HEK293 (cell line): Measurements from ENCODE around the gene C19orf25.

Source experiments
- CTCF ChIA-PET: fragments of 350-600 bp; formaldehyde crosslinking; extraction: SDS; loops from one replicate; lab custom pipeline; 2021; ENCODE audit warnings: antibody characterized with exemption; lab: Yijun Ruan, JAX
- POLR2A ChIA-PET: fragments of 300-600 bp; formaldehyde crosslinking; extraction: SDS; loops from one replicate; lab custom pipeline; 2020; ENCODE audit warnings: antibody characterized with exemption, inconsistent platforms; lab: Yijun Ruan, JAX
- H3K27ac ChIP-seq: fragments of 200-500 bp; sonication (Bioruptor generic); 2 replicates; pipeline ENCODE4 v1.5.1; 2014; ENCODE audit warnings: low read depth, low read length, control low read depth, inconsistent platforms; ENCODE audit errors: extremely low read depth
- H3K36me3 ChIP-seq, 2 experiments: fragments of 200-500 bp in 1 of 2; sonication (Bioruptor generic) in 1 of 2; 1 replicate in 1 of 2; 2 replicates in 1 of 2; pipeline ENCODE4 v1.5.1; 2014 to 2017; ENCODE audit warnings: inconsistent platforms in 2 of 2, low read length in 2 of 2; ENCODE audit not compliant: control insufficient read depth in 2 of 2, insufficient read depth in 1 of 2
- H3K4me1 ChIP-seq: fragments of 200-500 bp; sonication (Bioruptor generic); 2 replicates; pipeline ENCODE4 v1.5.1; 2014; ENCODE audit warnings: mild to moderate bottlenecking, low read length, inconsistent platforms; ENCODE audit not compliant: control insufficient read depth, insufficient read depth
- H3K4me3 ChIP-seq: 2 replicates; pipeline ENCODE4 v1.5.1; 2011; ENCODE audit warnings: low read depth, mild to moderate bottlenecking, control low read depth, low read length, moderate library complexity
- H3K9me3 ChIP-seq: fragments of 200-500 bp; sonication (Bioruptor generic); 2 replicates; pipeline ENCODE4 v1.5.1; 2014; ENCODE audit warnings: low read depth, low read length, inconsistent platforms; ENCODE audit not compliant: control insufficient read depth, insufficient read depth
- BCL11A ChIP-seq: fragments of 450-650 bp; formaldehyde crosslinking; IDR thresholded peaks from 2 replicates; pipeline ENCODE4 v1.5.1; 2016; ENCODE audit warnings: low read depth, missing biosample characterization, missing genetic modification characterization
- KLF1 ChIP-seq: fragments of 450-650 bp; formaldehyde crosslinking; IDR thresholded peaks from 2 replicates; pipeline ENCODE4 v1.5.1; 2016; ENCODE audit warnings: missing biosample characterization, missing genetic modification characterization
- KLF10 ChIP-seq: fragments of 450-650 bp; IDR thresholded peaks from 2 replicates; pipeline ENCODE4 v1.5.1; 2018; ENCODE audit warnings: missing biosample characterization, mild to moderate bottlenecking, missing genetic modification characterization
- OSR2 ChIP-seq: fragments of 450-650 bp; formaldehyde crosslinking; IDR thresholded peaks from 2 replicates; pipeline ENCODE4 v1.5.1; 2016; ENCODE audit warnings: missing biosample characterization, missing genetic modification characterization
- REPIN1 ChIP-seq: fragments of 450-650 bp; formaldehyde crosslinking; IDR thresholded peaks from 2 replicates; pipeline ENCODE4 v1.5.1; 2017; ENCODE audit warnings: missing biosample characterization, missing genetic modification characterization, low read depth
- TRIM28 ChIP-seq: IDR thresholded peaks from 2 replicates; pipeline ENCODE4 v1.6.1; 2011; ENCODE audit warnings: low read length, control low read depth, borderline replicate concordance
- WT1 ChIP-seq: fragments of 450-650 bp; formaldehyde crosslinking; IDR thresholded peaks from 2 replicates; pipeline ENCODE4 v1.5.1; 2016; ENCODE audit warnings: missing biosample characterization, missing genetic modification characterization
- ZBTB8A ChIP-seq: fragments of 450-650 bp; formaldehyde crosslinking; IDR thresholded peaks from 2 replicates; pipeline ENCODE4 v1.5.1; 2016; ENCODE audit warnings: missing biosample characterization, missing genetic modification characterization
- ZNF121 ChIP-seq: fragments of 450-650 bp; formaldehyde crosslinking; IDR thresholded peaks from 2 replicates; pipeline ENCODE4 v1.5.1; 2016; ENCODE audit warnings: missing biosample characterization, missing genetic modification characterization
- ZNF146 ChIP-seq: fragments of 450-650 bp; formaldehyde crosslinking; IDR thresholded peaks from 2 replicates; pipeline ENCODE4 v1.5.1; 2016; ENCODE audit warnings: missing biosample characterization, missing genetic modification characterization
- ZNF23 ChIP-seq: fragments of 450-650 bp; formaldehyde crosslinking; IDR thresholded peaks from 2 replicates; pipeline ENCODE4 v1.5.1; 2016; ENCODE audit warnings: missing biosample characterization, missing genetic modification characterization, borderline replicate concordance
- ZNF266 ChIP-seq: fragments of 450-650 bp; formaldehyde crosslinking; IDR thresholded peaks from 2 replicates; pipeline ENCODE4 v1.5.1; 2016; ENCODE audit warnings: missing biosample characterization, missing genetic modification characterization, low read depth
- ZNF292 ChIP-seq: fragments of 450-650 bp; formaldehyde crosslinking; IDR thresholded peaks from 2 replicates; pipeline ENCODE4 v1.5.1; 2016; ENCODE audit warnings: low read depth, missing biosample characterization, missing genetic modification characterization, borderline replicate concordance
- ZNF366 ChIP-seq: fragments of 450-650 bp; formaldehyde crosslinking; conservative IDR thresholded peaks from 2 replicates; pipeline ENCODE4 v1.5.1; 2016; ENCODE audit warnings: missing biosample characterization, missing genetic modification characterization
- ZNF473 ChIP-seq: fragments of 450-650 bp; formaldehyde crosslinking; IDR thresholded peaks from 2 replicates; pipeline ENCODE4 v1.5.1; 2017; ENCODE audit warnings: missing biosample characterization, missing genetic modification characterization
- ZNF48 ChIP-seq: fragments of 450-650 bp; formaldehyde crosslinking; IDR thresholded peaks from 2 replicates; pipeline ENCODE4 v1.5.1; 2016; ENCODE audit warnings: missing biosample characterization, missing genetic modification characterization
- ZNF626 ChIP-seq: fragments of 450-650 bp; sonication (Bioruptor Pico); formaldehyde crosslinking; IDR thresholded peaks from 2 replicates; pipeline ENCODE4 v1.5.1; 2018; ENCODE audit warnings: missing biosample characterization, missing genetic modification characterization, inconsistent platforms
- ZNF76 ChIP-seq: fragments of 450-650 bp; formaldehyde crosslinking; IDR thresholded peaks from 2 replicates; pipeline ENCODE4; 2016; ENCODE audit warnings: low read depth, missing biosample characterization, missing genetic modification characterization, borderline replicate concordance
- ZNF791 ChIP-seq: fragments of 450-650 bp; formaldehyde crosslinking; IDR thresholded peaks from 2 replicates; pipeline ENCODE4 v1.5.1; 2016; ENCODE audit warnings: missing biosample characterization, missing genetic modification characterization
- ZNF837 ChIP-seq: fragments of 450-650 bp; formaldehyde crosslinking; IDR thresholded peaks from 2 replicates; pipeline ENCODE4 v1.5.1; 2016; ENCODE audit warnings: missing biosample characterization, missing genetic modification characterization
- TF ChIP-seq, protein P1 (sequence below): fragments of 450-650 bp; formaldehyde crosslinking; IDR thresholded peaks from 2 replicates; pipeline ENCODE4 v1.5.1; 2017; ENCODE audit warnings: missing biosample characterization, missing genetic modification characterization
- TF ChIP-seq, protein P2 (sequence below): fragments of 450-650 bp; IDR thresholded peaks from 2 replicates; pipeline ENCODE4 v1.5.1; 2018; ENCODE audit warnings: missing biosample characterization, mild to moderate bottlenecking, missing genetic modification characterization
- TF ChIP-seq, protein P3 (sequence below): fragments of 450-650 bp; formaldehyde crosslinking; IDR thresholded peaks from 2 replicates; pipeline ENCODE4 v1.5.1; 2017; ENCODE audit warnings: missing biosample characterization, missing genetic modification characterization
- TF ChIP-seq, protein P4 (sequence below): fragments of 450-650 bp; formaldehyde crosslinking; IDR thresholded peaks from 2 replicates; pipeline ENCODE4 v1.5.1; 2016; ENCODE audit warnings: missing biosample characterization, missing genetic modification characterization

The C19orf25 gene

DNA sequence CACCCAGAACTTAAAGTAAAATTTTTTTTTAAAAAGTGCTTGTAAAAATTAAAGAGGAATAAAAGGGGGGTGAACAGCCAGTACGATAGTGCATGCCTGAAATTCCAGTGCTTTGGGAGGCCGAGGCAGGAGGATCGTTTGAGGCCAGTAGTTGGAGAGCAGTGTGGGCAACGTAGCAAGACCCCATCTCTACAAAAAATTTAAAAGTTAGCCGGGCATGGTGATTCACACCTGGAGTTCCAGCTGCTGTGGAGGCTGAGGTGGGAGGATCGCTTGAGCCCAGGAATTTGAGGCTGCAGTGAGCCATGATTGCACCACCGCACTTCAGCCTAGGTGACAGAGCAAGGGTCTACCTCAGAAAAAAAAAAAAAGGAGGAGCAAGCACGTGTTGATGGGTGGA, 26.0 kb upstream of the C19orf25 start:
- no peaks in the 10 kb centered on the region for H3K9me3 ChIP-seq
- H3K4me1 ChIP-seq, result peaks cover 3% of the 10 kb centered on the region; the same call in 1 of the 2 replicates
- no peak overlapping the region for H3K27ac ChIP-seq
- TF ChIP-seq ZNF121, result peak; percentile 78
- TF ChIP-seq, protein P1, sequence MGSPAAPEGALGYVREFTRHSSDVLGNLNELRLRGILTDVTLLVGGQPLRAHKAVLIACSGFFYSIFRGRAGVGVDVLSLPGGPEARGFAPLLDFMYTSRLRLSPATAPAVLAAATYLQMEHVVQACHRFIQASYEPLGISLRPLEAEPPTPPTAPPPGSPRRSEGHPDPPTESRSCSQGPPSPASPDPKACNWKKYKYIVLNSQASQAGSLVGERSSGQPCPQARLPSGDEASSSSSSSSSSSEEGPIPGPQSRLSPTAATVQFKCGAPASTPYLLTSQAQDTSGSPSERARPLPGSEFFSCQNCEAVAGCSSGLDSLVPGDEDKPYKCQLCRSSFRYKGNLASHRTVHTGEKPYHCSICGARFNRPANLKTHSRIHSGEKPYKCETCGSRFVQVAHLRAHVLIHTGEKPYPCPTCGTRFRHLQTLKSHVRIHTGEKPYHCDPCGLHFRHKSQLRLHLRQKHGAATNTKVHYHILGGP (tag by site-specific recombination), result no peak
- no peak for TF ChIP-seq ZNF366 (tag by site-specific recombination)
- TF ChIP-seq REPIN1, result no peak
- 0 out of 2 replicates have a peak, but pooled peaks have one; percentile 5 for TF ChIP-seq ZBTB8A (tag by site-specific recombination)
- no peak for TF ChIP-seq TRIM28
- TF ChIP-seq KLF10, result no peak
- TF ChIP-seq, protein P2, sequence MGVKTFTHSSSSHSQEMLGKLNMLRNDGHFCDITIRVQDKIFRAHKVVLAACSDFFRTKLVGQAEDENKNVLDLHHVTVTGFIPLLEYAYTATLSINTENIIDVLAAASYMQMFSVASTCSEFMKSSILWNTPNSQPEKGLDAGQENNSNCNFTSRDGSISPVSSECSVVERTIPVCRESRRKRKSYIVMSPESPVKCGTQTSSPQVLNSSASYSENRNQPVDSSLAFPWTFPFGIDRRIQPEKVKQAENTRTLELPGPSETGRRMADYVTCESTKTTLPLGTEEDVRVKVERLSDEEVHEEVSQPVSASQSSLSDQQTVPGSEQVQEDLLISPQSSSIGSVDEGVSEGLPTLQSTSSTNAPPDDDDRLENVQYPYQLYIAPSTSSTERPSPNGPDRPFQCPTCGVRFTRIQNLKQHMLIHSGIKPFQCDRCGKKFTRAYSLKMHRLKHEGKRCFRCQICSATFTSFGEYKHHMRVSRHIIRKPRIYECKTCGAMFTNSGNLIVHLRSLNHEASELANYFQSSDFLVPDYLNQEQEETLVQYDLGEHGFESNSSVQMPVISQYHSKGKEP (tag by site-specific recombination), result no peak
- no peak overlapping the region for H3K4me3 ChIP-seq
- H3K36me3 ChIP-seq, result no peaks in the 10 kb centered on the region
- ChIA-PET POLR2A (interaction anchor here (0.6 kb wide), 1 partner anchor 14 kb away, joined by 6 read pairs; the partner anchor contains the start of gene REEP6), CTCF (interaction anchor here (0.7 kb wide), 1 partner anchor 201 kb away, joined by 3 read pairs; no protein-coding TSS in a partner anchor)

DNA sequence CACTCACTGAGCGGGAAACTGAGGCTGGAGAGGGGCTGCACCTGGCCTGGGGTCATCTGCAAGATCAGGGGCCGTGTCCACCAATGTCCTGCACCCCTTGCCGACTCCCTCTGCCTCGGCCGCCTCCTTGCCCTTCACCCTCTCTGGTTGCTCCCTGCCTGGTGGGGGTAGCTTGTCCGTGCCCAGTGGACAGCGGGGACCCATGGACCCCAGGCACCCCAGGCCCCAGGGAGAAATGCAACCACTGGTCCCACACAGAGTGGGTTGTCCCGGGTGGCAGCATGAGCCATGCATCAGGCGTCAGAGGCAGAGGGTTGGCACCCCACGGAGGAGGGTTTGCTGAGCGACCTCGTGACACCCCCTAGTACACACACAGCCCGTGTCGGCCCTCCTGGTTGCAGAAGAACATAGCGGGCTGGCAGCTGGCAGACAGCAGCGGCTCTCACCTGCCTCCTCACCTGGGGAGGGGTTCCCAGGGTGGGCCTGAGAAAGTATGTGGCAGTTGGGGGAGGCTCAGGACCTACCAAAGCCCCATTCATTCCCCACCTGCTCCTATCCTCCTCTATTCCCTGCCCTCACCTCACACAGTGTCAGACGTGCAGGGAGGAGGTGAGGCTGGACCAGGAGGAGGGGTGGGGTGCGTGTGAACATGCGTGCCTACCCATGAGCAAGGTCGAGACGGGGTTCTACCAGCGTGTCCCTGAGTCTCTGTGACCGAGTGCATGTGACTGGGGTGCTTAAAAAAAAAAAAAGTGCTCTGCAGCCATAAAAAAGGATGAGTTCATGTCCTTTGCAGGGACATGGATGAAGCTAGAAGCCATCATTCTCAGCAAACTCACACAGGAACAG, 25.1 kb upstream of the C19orf25 start:
- CTCF ChIA-PET, result interaction anchor here (0.7 to 1.2 kb wide), 6 partner anchors 10 to 201 kb away, joined by 3 to 4 read pairs (median 3); partner anchors contain the start of gene PCSK4
- Histone ChIP-seq H3K9me3 (no peaks in the 10 kb centered on the region), H3K27ac (no peak overlapping the region), H3K36me3 (no peaks in the 10 kb centered on the region), H3K4me3 (no peak overlapping the region), H3K4me1 (peaks cover 3% of the 10 kb centered on the region; the same call in 1 of the 2 replicates)
- 0 out of 2 replicates have a peak, but pooled peaks have one; percentile 12 for TF ChIP-seq ZNF146 (tag by site-specific recombination)
- TF ChIP-seq KLF1 (tag by site-specific recombination), result no peak
- no peak for TF ChIP-seq ZNF366 (tag by site-specific recombination)
- no peak for TF ChIP-seq ZNF23 (tag by site-specific recombination)
- no peak for TF ChIP-seq OSR2 (tag by site-specific recombination)
- TF ChIP-seq KLF10, result no peak
- POLR2A ChIA-PET, result interaction anchor here (0.6 kb wide), 1 partner anchor 13 kb away, joined by 6 read pairs; the partner anchor contains the start of gene REEP6

DNA sequence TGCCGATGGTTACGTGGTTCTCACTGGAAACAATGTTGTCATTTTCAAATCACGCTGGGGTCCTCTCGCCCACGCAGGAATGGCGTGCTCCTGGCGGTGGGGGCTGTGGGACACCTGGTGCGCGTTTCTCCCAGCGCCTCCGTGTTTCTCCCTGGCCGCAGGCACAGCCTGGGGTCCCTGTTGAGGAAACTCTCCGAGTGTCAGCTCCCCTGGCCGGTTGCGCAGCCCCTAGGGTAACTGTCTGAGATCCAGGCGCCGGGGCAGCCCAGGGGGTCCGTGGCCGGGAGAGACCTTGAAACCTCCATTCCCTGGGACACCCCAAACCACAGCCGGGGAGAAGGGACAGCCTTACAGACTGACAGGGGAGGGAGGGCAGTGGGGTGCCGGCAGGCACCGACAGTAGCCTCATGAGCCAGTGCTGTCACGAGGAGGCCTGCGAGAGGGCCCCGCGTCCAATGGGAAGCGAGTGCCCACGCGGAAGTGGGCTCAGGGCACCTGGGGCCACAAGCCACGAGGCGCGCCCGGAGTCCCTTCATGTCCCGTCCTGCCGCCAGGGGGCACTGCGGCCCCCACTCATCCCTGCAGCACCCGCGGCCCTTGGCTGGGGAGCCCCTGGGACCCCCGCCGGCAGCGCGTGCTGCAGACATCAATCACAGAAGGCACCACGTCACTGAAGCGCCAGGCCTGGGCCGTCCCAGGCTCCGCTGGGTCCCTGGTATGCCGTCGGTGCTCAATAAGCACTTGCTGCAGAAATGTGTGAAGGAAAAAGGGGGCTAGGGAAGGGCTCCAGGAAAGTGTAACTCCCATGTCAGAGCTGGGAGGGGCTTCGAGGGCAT, 24.3 kb upstream of the C19orf25 start:
- Histone ChIP-seq H3K27ac (no peak overlapping the region; the same call in 1 of the 2 replicates), H3K4me1 (peaks cover 3% of the 10 kb centered on the region; the same call in 1 of the 2 replicates), H3K36me3 (no peaks in the 10 kb centered on the region), H3K9me3 (no peaks in the 10 kb centered on the region), H3K4me3 (no peak overlapping the region)
- CTCF ChIA-PET, result interaction anchor here (0.6 to 1.5 kb wide), 11 partner anchors 9 to 473 kb away, joined by 3 to 11 read pairs (median 3); partner anchors contain the start of genes PCSK4 and REEP6
- POLR2A ChIA-PET, result no interaction called here
- TF ChIP-seq ZNF473 (tag by site-specific recombination) (no peak), ZNF837 (tag by site-specific recombination) (no peak), ZNF791 (tag by site-specific recombination) (no peak), BCL11A (tag by site-specific recombination) (no peak), ZNF266 (tag by site-specific recombination) (no peak), ZNF292 (no peak), ZNF48 (tag by site-specific recombination) (no peak), ZNF626 (no peak), WT1 (tag by site-specific recombination) (peak; percentile 58), ZNF76 (tag by site-specific recombination) (peak; percentile 90)
- TF ChIP-seq, protein P3, sequence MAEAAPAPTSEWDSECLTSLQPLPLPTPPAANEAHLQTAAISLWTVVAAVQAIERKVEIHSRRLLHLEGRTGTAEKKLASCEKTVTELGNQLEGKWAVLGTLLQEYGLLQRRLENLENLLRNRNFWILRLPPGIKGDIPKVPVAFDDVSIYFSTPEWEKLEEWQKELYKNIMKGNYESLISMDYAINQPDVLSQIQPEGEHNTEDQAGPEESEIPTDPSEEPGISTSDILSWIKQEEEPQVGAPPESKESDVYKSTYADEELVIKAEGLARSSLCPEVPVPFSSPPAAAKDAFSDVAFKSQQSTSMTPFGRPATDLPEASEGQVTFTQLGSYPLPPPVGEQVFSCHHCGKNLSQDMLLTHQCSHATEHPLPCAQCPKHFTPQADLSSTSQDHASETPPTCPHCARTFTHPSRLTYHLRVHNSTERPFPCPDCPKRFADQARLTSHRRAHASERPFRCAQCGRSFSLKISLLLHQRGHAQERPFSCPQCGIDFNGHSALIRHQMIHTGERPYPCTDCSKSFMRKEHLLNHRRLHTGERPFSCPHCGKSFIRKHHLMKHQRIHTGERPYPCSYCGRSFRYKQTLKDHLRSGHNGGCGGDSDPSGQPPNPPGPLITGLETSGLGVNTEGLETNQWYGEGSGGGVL (tag by site-specific recombination), result no peak
- TF ChIP-seq, protein P4, sequence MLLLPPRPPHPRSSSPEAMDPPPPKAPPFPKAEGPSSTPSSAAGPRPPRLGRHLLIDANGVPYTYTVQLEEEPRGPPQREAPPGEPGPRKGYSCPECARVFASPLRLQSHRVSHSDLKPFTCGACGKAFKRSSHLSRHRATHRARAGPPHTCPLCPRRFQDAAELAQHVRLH (tag by site-specific recombination), result no peak
